ENCODE measurements around the gene IL36B.

Gene IL36B

GRCh38 chr2:113050921-113051895 is 1.5 kb downstream of the IL36B start:
- no peak for DNase-seq

GRCh38 chr2:113046465-113046864 is 6.2 kb downstream of the IL36B start:
- no peak for DNase-seq

- DNase-seq: no peak
Measured at GRCh38 chr2:113041871-113042270, 10.8 kb downstream of the IL36B start.

- DNase-seq: no peak
Measured at GRCh38 chr2:113039719-113040118, 12.9 kb downstream of the IL36B start.

- no peak for DNase-seq
Measured at GRCh38 chr2:113039158-113039557, 13.5 kb downstream of the IL36B start.

GRCh38 chr2:113038291-113038690 is 14.4 kb downstream of the IL36B start:
- no peak for DNase-seq

- DNase-seq: no peak
Measured at GRCh38 chr2:113036763-113037162, 15.9 kb downstream of the IL36B start.

- DNase-seq: no peak
Measured at GRCh38 chr2:113034016-113034415, 18.7 kb downstream of the IL36B start.

GRCh38 chr2:113032737-113033136 is 19.9 kb downstream of the IL36B start:
- no peak for DNase-seq

- DNase-seq: no peak
Measured at GRCh38 chr2:113028112-113028511, 24.6 kb downstream of the IL36B start.

GRCh38 chr2:113027691-113028090 is 25.0 kb downstream of the IL36B start:
- no peak for DNase-seq

GRCh38 chr2:113025737-113026136 is 26.9 kb downstream of the IL36B start:
- no peak for DNase-seq

- no peak for DNase-seq
Measured at GRCh38 chr2:113024764-113025163, 27.9 kb downstream of the IL36B start.

- no peak for DNase-seq
Measured at GRCh38 chr2:113021312-113021711, 31.4 kb downstream of the IL36B start.

GRCh38 chr2:113018509-113018908 is 34.2 kb downstream of the IL36B start:
- DNase-seq: no peak

GRCh38 chr2:113015655-113016054 is 37.0 kb downstream of the IL36B start:
- no peak for DNase-seq

GRCh38 chr2:113015042-113015441 is 37.6 kb downstream of the IL36B start:
- no peak for DNase-seq

GRCh38 chr2:113014067-113014466 is 38.6 kb downstream of the IL36B start:
- DNase-seq: no peak

GRCh38 chr2:113013336-113013661 is 39.4 kb downstream of the IL36B start:
- no peak for DNase-seq

GRCh38 chr2:113012436-113013335 is 40.0 kb downstream of the IL36B start:
- no peak for DNase-seq

GRCh38 chr2:113011108-113011507 is 41.6 kb downstream of the IL36B start:
- DNase-seq: no peak

GRCh38 chr2:113010088-113010487 is 42.6 kb downstream of the IL36B start:
- DNase-seq: no peak

GRCh38 chr2:113009622-113010021 is 43.0 kb downstream of the IL36B start:
- DNase-seq: no peak

GRCh38 chr2:113007250-113007649 is 45.4 kb downstream of the IL36B start:
- DNase-seq: no peak
